Panc1 (cell line): ENCODE data around the gene DDX18.

Source experiments
- CTCF ChIP-seq: fragments of 450-650 bp; IDR thresholded peaks from 2 replicates; pipeline ENCODE4 v1.5.1; 2017; ENCODE audit warnings: mild to moderate bottlenecking
- POLR2AphosphoS5 ChIP-seq: IDR thresholded peaks from 2 replicates; pipeline ENCODE4 v1.6.1; 2012; ENCODE audit warnings: mild to moderate bottlenecking, low read depth, low read length, moderate library complexity
- TF ChIP-seq, protein P1 (sequence below), 2 experiments: IDR thresholded peaks; 2 replicates each; pipeline ENCODE4 v1.6.1; 2011 to 2012; ENCODE audit warnings: low read depth in 2 of 2, control low read depth in 1 of 2, low read length in 1 of 2, mild to moderate bottlenecking in 1 of 2, moderate library complexity in 1 of 2; ENCODE audit not compliant: insufficient read depth in 1 of 2

DNA sequence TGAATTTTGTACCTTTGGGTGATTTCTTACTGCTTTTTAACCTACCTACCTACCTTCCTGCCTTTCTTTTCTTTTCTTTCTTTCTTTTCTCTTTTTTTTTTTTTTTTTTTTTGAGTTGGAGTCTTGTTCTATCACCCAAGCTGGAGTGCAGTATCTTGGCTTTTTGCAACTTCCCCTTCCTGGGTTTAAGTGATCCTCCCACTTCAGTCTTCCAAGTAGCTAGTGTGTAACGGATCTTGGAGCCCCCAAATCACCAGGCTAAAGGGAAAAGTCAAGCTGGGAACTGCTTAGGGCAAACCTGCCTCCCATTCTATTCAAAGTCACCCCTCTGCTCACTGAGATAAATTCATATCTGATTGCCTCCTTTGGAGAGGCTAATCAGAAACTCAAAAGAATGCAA is 61.3 kb downstream of the DDX18 start:
- no peak for TF ChIP-seq CTCF
- TF ChIP-seq, protein P1, sequence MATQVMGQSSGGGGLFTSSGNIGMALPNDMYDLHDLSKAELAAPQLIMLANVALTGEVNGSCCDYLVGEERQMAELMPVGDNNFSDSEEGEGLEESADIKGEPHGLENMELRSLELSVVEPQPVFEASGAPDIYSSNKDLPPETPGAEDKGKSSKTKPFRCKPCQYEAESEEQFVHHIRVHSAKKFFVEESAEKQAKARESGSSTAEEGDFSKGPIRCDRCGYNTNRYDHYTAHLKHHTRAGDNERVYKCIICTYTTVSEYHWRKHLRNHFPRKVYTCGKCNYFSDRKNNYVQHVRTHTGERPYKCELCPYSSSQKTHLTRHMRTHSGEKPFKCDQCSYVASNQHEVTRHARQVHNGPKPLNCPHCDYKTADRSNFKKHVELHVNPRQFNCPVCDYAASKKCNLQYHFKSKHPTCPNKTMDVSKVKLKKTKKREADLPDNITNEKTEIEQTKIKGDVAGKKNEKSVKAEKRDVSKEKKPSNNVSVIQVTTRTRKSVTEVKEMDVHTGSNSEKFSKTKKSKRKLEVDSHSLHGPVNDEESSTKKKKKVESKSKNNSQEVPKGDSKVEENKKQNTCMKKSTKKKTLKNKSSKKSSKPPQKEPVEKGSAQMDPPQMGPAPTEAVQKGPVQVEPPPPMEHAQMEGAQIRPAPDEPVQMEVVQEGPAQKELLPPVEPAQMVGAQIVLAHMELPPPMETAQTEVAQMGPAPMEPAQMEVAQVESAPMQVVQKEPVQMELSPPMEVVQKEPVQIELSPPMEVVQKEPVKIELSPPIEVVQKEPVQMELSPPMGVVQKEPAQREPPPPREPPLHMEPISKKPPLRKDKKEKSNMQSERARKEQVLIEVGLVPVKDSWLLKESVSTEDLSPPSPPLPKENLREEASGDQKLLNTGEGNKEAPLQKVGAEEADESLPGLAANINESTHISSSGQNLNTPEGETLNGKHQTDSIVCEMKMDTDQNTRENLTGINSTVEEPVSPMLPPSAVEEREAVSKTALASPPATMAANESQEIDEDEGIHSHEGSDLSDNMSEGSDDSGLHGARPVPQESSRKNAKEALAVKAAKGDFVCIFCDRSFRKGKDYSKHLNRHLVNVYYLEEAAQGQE (IDR thresholded peaks at IDR 0.05; ENCODE audit: insufficient read depth in 1 of 2, low read depth in 2 of 2, low read length in 1 of 2): no peak
- no peak for TF ChIP-seq POLR2AphosphoS5
